Forelimb muscle (tissue), 1 donor: ENCODE measurements around the gene CCDC9B. TPM values are rescaled to one million over a fixed set of nuclear protein-coding genes. Genes with fewer than 3 reads are reported as not detected.

Source experiments
- DNase-seq: peaks from one replicate; pipeline ENCODE4 v3.0.0-alpha.2; 2013; ENCODE audit warnings: low read depth
- polyA plus RNA-seq: library from polyadenylated mRNA; unstranded; fragments of 120-200 nt; gene quantifications from one replicate; pipeline ENCODE4 v1.2.1, GENCODE V29; 2013; ENCODE audit not compliant: insufficient read length

CCDC9B gene
- polyA plus RNA-seq, 1 donor = 17.0 TPM

- DNase-seq = no peak
Observed at GRCh38 chr15:40345867-40346578, 5.3 kb upstream of the CCDC9B start.

GRCh38 chr15:40345225-40345866, 4.6 kb upstream of the CCDC9B start:
- DNase-seq = no peak

- no peak for DNase-seq
Observed at GRCh38 chr15:40344631-40345120, 3.9 kb upstream of the CCDC9B start.

DNA sequence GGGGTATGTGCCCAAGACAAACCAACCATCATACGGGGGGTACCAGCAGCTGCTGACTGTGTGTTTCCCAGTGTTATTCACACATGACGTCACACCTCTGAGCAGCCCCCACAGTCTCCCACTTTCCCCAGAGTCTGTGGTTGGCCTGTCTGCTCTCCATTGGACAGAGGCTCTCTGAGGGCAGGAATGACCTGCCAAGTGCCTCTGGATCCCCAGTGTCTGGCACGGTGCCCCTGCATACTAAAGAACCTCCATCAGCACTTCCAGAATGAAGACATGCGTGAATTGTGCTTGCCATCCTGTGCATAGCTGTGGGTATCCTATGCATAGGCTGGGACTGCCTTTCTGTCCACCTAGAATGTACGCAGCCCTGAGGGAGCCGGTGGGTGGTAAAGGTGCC, 3.5 kb upstream of the CCDC9B start:
- no peak for DNase-seq

DNA sequence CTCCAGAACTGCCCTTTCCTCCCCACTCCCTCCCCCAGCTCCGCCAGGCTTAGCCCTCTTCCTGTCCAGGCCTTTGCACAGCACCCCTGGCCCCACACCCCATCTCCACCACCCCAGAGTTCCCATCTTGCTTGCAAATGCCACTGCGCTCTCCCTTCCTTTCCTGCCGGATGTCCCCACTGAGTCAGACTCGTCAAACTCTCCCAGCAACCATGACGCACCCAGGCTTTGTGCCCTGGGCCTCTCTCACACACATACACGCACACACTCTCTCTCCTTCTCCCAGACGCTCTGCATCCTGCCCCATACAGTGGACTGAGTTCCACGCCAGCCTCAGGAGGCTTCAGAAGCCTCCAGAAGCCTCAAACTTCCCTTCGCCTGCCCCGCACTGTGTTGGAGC, 2.8 kb upstream of the CCDC9B start:
- DNase-seq = no peak

GRCh38 chr15:40342416-40343320, 1.9 kb upstream of the CCDC9B start:
- no peak for DNase-seq

- no peak for DNase-seq
Observed at GRCh38 chr15:40340038-40340739, 550 bp downstream of the CCDC9B start.

GRCh38 chr15:40339621-40339945, 1.2 kb downstream of the CCDC9B start:
- no peak for DNase-seq

- no peak for DNase-seq
Observed at GRCh38 chr15:40338921-40339620, 1.7 kb downstream of the CCDC9B start.

- DNase-seq = no peak
Observed at GRCh38 chr15:40338041-40338657, 2.6 kb downstream of the CCDC9B start.

GRCh38 chr15:40337597-40337996, 3.1 kb downstream of the CCDC9B start:
- DNase-seq = no peak

DNA sequence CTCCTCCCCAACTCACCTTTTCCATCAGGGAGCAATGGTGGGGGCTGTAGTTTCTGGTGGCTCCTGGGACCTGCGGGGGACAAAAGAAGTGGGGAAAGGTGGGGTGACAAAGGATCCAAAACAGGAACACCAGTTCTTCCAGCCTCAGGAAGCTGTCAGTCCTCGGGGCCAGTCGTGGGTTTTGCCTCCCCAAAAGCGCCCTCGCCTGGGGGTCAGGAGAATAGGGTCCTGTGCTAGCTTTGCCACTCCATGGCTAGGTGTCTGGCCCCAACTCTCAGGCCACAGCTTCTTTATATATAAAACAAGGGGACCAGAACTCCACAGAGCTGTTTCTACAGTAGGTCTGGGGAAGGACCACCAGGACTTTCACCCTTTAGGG, 4.0 kb downstream of the CCDC9B start:
- DNase-seq = no peak

- no peak for DNase-seq
Observed at GRCh38 chr15:40335938-40336743, 4.6 kb downstream of the CCDC9B start.

- DNase-seq = no peak
Observed at GRCh38 chr15:40334941-40335795, 5.6 kb downstream of the CCDC9B start.

- no peak for DNase-seq
Observed at GRCh38 chr15:40334541-40334940, 6.2 kb downstream of the CCDC9B start.

DNA sequence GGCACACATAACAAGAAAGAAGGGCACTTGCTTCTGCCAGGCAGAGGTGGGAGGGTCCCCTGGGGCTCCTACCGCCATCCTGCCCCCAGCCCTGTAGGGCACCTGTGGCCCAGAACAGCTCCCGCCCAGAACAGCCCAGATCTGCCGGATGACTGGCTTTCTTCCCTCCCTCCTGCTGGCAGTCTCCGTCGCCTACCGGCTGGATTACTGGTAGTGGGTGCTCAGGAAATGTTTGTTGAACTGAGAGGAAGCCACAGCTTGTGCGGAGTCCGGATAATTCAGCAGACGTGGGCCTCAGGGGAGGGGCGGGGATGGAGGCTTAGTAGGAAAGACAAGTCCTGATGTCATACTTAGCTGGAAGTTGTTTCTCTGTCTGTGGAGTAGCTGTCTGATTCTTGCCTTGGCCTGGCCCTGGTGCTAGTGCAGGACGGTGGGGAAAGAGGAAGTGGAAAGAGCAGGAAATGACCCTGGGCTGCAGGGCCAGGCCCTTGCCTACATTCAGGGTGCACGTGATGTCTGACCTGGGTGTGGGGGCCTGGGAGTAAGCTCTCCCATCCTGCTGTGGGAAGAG, 6.7 kb downstream of the CCDC9B start:
- peak; percentile 60 for DNase-seq

DNA sequence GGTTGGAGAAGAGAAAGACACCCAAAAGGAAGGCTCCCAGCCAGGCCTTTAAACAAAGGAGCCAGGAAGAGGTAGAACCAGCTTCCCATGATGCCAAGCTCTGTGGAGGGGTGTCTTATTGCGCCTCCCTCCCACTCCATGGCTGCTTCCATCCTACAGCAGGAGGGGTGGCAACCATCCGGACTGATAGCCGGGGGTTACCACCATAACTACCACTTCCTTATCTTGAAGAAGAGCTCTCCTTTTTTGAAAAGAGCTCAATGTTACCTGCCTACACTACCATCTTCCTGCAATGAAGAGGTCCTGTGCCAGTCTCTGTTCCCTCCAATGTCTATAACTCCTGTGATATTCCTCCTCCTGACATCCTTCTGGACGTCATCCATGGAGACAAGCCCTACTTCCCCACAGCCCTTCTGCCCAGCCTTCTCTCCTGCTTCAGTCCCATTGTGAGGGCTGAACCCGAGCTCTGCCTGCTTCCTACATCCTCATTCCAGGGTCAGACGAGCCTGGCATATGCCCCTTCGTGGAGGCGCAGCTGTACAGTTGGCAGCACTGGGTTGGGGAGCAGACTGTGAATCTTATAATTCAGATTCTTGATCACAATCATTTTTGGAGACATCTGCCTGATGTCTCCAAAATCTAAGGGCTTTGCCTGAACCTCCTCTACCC, 8.5 kb downstream of the CCDC9B start:
- DNase-seq = no peak

GRCh38 chr15:40331637-40332036, 9.1 kb downstream of the CCDC9B start:
- no peak for DNase-seq
